ENCODE measurements around the gene DYNAP.

DNA sequence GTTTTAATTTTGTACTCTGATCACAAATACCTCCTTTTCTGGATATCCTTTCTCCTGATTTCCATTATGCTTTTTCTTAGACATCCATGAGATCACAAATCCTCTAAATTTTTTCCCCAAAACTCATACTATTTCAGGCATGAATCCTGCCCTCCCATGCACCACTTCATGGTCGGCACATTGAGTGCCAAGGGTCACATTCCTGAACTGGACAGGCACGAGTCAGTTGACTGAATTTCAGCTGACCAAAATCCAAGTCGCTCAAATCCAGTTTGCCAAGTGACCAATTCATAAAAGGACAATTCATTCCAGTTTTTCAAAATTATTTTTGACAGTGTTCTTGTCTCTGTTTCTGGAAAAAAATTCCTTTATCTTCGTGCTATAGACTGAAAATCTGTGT, 22.1 kb downstream of the DYNAP start:
- TF ChIP-seq, protein P1, sequence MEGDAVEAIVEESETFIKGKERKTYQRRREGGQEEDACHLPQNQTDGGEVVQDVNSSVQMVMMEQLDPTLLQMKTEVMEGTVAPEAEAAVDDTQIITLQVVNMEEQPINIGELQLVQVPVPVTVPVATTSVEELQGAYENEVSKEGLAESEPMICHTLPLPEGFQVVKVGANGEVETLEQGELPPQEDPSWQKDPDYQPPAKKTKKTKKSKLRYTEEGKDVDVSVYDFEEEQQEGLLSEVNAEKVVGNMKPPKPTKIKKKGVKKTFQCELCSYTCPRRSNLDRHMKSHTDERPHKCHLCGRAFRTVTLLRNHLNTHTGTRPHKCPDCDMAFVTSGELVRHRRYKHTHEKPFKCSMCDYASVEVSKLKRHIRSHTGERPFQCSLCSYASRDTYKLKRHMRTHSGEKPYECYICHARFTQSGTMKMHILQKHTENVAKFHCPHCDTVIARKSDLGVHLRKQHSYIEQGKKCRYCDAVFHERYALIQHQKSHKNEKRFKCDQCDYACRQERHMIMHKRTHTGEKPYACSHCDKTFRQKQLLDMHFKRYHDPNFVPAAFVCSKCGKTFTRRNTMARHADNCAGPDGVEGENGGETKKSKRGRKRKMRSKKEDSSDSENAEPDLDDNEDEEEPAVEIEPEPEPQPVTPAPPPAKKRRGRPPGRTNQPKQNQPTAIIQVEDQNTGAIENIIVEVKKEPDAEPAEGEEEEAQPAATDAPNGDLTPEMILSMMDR (conservative IDR thresholded peaks at IDR 0.05; ENCODE audit: low read depth in 2 of 2) = no peak
- TF ChIP-seq POLR2AphosphoS5 (IDR thresholded peaks at IDR 0.05; ENCODE audit: low read depth) (no peak), EZH2 (IDR thresholded peaks at IDR 0.05; ENCODE audit: low read depth, unreplicated experiment) (no peak), JUNB (IDR thresholded peaks at IDR 0.05; ENCODE audit: unreplicated experiment) (no peak), CREB1 (CRISPR knock-in tag; IDR thresholded peaks at IDR 0.05; ENCODE audit: low read depth) (no peak), STAT1 (IDR thresholded peaks at IDR 0.05; ENCODE audit: unreplicated experiment) (no peak), EZH2phosphoT487 (IDR thresholded peaks at IDR 0.05; ENCODE audit: unreplicated experiment) (no peak), ZNF114 (CRISPR knock-in tag; IDR thresholded peaks at IDR 0.05) (no peak), ZNF331 (CRISPR knock-in tag; IDR thresholded peaks at IDR 0.05; ENCODE audit: low read depth) (no peak)
- TF ChIP-seq, protein P2, sequence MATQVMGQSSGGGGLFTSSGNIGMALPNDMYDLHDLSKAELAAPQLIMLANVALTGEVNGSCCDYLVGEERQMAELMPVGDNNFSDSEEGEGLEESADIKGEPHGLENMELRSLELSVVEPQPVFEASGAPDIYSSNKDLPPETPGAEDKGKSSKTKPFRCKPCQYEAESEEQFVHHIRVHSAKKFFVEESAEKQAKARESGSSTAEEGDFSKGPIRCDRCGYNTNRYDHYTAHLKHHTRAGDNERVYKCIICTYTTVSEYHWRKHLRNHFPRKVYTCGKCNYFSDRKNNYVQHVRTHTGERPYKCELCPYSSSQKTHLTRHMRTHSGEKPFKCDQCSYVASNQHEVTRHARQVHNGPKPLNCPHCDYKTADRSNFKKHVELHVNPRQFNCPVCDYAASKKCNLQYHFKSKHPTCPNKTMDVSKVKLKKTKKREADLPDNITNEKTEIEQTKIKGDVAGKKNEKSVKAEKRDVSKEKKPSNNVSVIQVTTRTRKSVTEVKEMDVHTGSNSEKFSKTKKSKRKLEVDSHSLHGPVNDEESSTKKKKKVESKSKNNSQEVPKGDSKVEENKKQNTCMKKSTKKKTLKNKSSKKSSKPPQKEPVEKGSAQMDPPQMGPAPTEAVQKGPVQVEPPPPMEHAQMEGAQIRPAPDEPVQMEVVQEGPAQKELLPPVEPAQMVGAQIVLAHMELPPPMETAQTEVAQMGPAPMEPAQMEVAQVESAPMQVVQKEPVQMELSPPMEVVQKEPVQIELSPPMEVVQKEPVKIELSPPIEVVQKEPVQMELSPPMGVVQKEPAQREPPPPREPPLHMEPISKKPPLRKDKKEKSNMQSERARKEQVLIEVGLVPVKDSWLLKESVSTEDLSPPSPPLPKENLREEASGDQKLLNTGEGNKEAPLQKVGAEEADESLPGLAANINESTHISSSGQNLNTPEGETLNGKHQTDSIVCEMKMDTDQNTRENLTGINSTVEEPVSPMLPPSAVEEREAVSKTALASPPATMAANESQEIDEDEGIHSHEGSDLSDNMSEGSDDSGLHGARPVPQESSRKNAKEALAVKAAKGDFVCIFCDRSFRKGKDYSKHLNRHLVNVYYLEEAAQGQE (IDR thresholded peaks at IDR 0.05; ENCODE audit: unreplicated experiment) = no peak

Data from GM23338 (cell line).